Measurements from ENCODE around the gene ERI3.

ERI3 gene

GRCh38 chr1:44347280-44347679 lies 7.8 kb downstream of the ERI3 start:
- DNase-seq: no peak

GRCh38 chr1:44346878-44347277 lies 8.2 kb downstream of the ERI3 start:
- no peak for DNase-seq

- DNase-seq: no peak
Observed at GRCh38 chr1:44346184-44346583, 8.9 kb downstream of the ERI3 start.

DNA sequence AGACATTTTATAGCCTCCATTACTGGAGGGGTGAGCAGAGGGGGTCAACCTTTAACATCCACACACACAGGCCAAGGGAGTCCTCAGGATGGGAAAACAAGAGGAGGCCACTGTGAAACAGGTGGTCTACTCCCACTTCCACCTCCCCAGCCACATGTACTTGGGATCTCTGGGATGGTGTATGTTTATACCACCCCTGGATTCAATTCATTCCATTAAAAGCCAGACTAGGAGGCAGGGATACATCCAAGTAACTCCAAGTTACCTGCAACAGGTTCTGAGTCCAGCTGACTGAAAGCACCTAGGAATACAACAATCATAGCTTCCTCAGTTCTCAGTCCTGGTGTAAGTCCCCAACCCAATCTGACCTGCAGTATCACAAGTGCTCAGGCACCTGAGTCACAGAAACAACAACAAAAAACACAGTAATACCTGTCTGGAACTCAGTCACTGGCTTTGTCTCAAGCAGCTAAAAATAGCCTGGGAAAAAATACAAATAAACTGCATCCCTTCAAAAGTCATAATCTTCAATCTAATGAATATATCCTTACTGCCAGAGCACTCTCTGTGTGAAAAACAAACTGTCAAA lies 9.8 kb downstream of the ERI3 start:
- no peak for DNase-seq

- DNase-seq: no peak
Observed at GRCh38 chr1:44339731-44340130, 15.3 kb downstream of the ERI3 start.

- DNase-seq: no peak
Observed at GRCh38 chr1:44338136-44338535, 16.9 kb downstream of the ERI3 start.

- no peak for DNase-seq
Observed at GRCh38 chr1:44336668-44337067, 18.4 kb downstream of the ERI3 start.

DNA sequence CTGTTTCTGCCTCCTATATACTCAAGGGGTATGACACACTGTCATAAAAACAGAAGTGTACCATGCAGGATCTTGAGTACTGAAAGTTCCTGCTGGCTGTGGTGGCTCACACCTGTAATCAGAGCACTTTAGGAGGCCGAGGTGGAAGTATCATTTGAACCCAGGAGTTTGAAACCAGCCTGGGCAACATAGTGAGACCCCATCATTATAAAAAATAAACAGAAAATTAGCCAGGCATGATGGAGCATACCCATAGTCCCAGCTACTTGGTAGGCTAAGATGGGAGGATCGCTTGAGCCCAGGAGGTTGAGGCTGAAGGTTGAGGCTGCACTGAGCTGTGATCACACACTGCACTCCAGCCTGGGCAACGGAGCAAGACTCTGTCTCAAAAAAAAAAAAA lies 20.1 kb downstream of the ERI3 start:
- DNase-seq: no peak

DNA sequence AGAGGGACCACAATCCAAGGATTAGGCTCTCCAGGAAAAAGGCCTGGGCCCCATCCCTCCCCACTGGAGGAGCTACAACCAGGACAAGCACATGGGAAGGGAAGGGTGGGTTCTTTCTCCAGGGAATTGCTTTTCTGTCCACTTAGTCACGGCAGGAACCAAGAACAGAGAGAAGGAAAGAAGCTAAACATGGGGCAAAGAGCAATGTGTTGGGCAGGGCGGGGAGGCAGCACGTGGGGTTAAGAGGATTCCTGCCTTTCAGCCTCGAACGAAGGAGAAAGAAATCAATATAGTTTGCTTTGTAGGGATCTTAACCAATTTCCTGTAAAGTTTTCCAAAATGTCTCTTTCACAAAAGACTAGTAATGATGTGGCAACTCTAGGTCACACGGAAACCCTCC lies 21.7 kb downstream of the ERI3 start:
- no peak for DNase-seq

- DNase-seq: no peak
Observed at GRCh38 chr1:44332505-44332904, 22.6 kb downstream of the ERI3 start.

GRCh38 chr1:44330935-44331334 lies 24.1 kb downstream of the ERI3 start:
- DNase-seq: no peak

- DNase-seq: no peak
Observed at GRCh38 chr1:44328671-44329416, 26.2 kb downstream of the ERI3 start.

GRCh38 chr1:44327679-44328491 lies 27.2 kb downstream of the ERI3 start:
- DNase-seq: no peak

DNA sequence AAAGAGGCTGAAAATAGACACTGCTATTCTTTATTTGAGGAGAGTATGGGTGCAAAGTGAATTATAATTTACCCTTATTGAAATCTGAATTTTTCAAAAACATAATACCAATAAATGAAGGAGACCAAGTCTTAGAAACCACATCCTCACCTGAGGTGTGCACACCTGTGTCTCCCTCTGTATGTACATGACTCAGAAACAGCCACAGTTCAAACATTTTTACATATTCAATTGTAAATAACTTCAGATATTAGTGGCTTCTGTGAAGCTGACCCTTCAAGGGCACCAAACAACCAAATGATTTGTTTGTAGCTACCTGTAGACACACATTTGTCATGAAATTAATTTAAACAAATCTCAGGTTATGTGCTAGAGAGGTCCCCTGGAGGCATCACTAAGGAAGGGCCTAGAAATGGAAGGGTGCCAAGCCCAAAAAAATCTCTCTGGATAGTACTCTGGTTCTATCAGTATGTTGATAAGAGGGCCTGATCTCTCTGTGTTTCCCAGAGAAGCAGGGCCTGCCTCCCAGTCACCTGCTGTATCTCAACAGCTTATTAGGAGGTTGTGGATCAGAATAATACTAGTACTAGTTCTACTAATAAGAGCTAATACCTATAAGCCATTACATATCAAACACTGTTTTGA lies 28.1 kb downstream of the ERI3 start:
- no peak for DNase-seq

DNA sequence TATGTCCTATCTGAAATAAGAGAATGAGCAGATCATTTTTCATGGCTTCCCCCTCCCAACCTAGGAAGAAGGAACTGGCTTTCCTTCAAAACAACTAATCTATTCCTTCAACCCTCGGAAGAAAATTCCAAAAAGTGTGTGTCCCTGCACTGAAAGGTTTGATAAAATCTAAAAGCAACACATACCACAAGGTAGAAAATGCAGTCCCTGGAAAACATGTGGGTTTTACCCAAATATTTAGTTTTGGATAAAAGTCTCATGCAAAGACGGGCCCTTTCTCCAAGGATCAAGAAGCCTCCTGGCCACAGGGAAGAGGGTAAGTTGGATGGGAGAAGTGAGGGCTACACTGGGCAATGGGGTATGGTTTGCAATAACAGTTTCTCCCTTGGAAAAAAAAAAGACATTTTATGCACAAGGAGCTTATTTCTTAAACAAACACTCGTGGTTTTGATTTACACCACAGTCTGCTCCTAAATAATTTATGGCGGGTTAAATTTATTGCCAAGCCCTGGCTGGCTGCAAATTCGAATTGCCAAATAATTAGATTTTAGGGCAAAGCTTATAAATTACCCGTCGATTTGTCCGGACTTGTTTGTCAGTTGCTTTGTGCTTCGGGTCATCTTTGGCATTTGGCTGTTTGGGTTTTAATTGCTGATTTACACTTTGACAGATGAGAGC lies 28.9 kb downstream of the ERI3 start:
- DNase-seq: no peak

- no peak for DNase-seq
Observed at GRCh38 chr1:44323947-44324346, 31.1 kb downstream of the ERI3 start.

GRCh38 chr1:44322367-44322766 lies 32.7 kb downstream of the ERI3 start:
- no peak for DNase-seq

DNA sequence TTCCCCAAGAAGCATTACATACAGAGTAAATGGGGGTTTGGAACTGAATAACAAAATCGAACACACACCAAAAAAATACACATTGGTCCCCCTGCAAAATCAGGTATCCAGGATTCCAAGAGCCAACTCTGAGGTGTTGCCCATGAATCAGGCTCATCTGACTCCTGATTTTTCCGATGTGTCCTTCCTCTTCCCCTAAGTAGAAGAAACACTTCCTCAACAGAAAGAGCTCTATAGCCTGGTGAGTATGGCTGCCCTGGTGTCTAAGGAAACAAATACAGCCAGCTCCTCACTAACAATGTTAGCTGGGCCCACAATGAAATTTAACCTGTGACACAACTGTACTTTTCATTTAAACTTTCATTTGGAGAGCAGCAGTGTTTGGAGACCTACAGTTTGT lies 33.6 kb downstream of the ERI3 start:
- no peak for DNase-seq

GRCh38 chr1:44318097-44319088 lies 36.7 kb downstream of the ERI3 start:
- DNase-seq: peak; percentile 60

GRCh38 chr1:44316231-44316759 lies 38.8 kb downstream of the ERI3 start:
- no peak for DNase-seq

DNA sequence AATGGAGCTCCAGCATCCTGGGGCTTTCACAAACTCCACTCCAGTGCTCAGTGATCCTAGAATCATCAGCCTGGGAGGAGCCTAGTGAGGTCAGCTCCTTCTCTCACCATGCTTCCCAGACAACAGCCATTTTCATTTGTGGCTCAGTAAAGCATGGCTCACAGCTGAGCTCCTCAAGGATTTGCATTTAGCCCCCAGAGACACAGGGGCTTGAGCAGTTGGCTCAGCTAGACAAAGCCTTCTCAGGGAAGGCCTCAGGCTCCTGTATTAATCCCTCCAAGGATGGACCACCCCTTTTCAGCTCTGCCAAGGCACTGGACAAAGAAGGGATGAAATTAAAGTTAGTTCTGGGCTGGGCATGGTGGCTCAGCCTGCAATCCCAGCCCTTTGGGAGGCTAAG lies 39.5 kb downstream of the ERI3 start:
- DNase-seq: no peak

Measured in CD4-positive, alpha-beta T cell treated with Interleukin-10 for 1 hour (primary cell).